Measurements from ENCODE around the gene MPRIP. TPM values are rescaled to one million over a fixed set of nuclear protein-coding genes. Genes with fewer than 3 reads are reported as not detected.

The MPRIP gene
- total and polyA plus RNA-seq, 2 donors (not counting 3 experiments of a cell fraction or from before 2014, with no cell fraction given), result 94.6 to 246 TPM

GRCh38 chr17:17221329-17221728 is 179.1 kb downstream of the MPRIP start:
- BruUV-seq (replicated peaks), result no TSS peak
- peaks cover 20 to 76% of the 10 kb centered on the region in 2 experiments for H3K36me3 ChIP-seq (ENCODE audit: control insufficient read depth in 2 of 2, extremely low read depth in 1 of 2, insufficient read depth in 2 of 2, low read length in 2 of 2)
- H3K27me3 ChIP-seq (ENCODE audit: control insufficient read depth in 2 of 2, insufficient read depth in 2 of 2, low read length in 2 of 2), result no peaks in the 10 kb centered on the region
- no peak overlapping the region for H3K27ac ChIP-seq (ENCODE audit: insufficient read depth, low read depth, low read length)
- CTCF ChIA-PET, result no interaction called here
- H3K4me1 ChIP-seq (ENCODE audit: control insufficient read depth, extremely low read depth, insufficient read depth, low read length), result no peaks in the 10 kb centered on the region
- H3K4me2 ChIP-seq (ENCODE audit: insufficient read depth, low read length), result no peak overlapping the region
- dilution Hi-C loops (cut with MboI; ENCODE audit: extremely low pct_ligation_motif_present, low sequenced_read_pairs), result no loop called here
- POLR2A ChIA-PET, result no interaction called here
- no peaks in the 10 kb centered on the region for H3K79me2 ChIP-seq (ENCODE audit: control insufficient read depth, insufficient read depth, low read length)
- no peak for TF ChIP-seq EZH2 (IDR thresholded peaks at IDR 0.05; ENCODE audit: borderline replicate concordance, low read depth, low read length, severe bottlenecking)
- no peak for TF ChIP-seq CTCF (IDR thresholded peaks at IDR 0.05; ENCODE audit: extremely low read depth in 1 of 2, insufficient read depth in 1 of 2, low read depth in 1 of 2, low read length in 2 of 2)
- TF ChIP-seq MAX (IDR thresholded peaks at IDR 0.05; ENCODE audit: insufficient read depth, insufficient read length), result no peak
- TF ChIP-seq FOS (IDR thresholded peaks at IDR 0.05; ENCODE audit: borderline replicate concordance, insufficient read depth, low read length), result no peak
- TF ChIP-seq POLR2A (IDR thresholded peaks at IDR 0.05; ENCODE audit: low read depth, low read length), result no peak
- TF ChIP-seq GATA2 (IDR thresholded peaks at IDR 0.05; ENCODE audit: insufficient read depth, insufficient read length, low read depth, low read length), result no peak
- no peak for TF ChIP-seq JUN (IDR thresholded peaks at IDR 0.05; ENCODE audit: borderline replicate concordance, insufficient read depth, insufficient read length, low read depth)
- TF ChIP-seq POLR2AphosphoS5 (IDR thresholded peaks at IDR 0.05; ENCODE audit: insufficient read depth, low read depth, low read length), result no peak
- no peak overlapping the region for H3K4me3 ChIP-seq (replicated peaks in 1 of 3; ENCODE audit: insufficient read depth in 1 of 3, low read depth in 1 of 3, low read length in 3 of 3)
- no peaks in the 10 kb centered on the region for H4K20me1 ChIP-seq (replicated peaks; ENCODE audit: control insufficient read depth, extremely low read depth, insufficient read depth, low read length)
- H2AFZ ChIP-seq (ENCODE audit: low read depth, low read length), result no peak overlapping the region
- no peak for FAIRE-seq
- DNase-seq (ENCODE audit: low read depth, low spot score), result no peak
- no peaks in the 10 kb centered on the region for H3K9me3 ChIP-seq (replicated peaks; ENCODE audit: control insufficient read depth, insufficient read depth, low read length)
- intact Hi-C loops (cut with micrococcal nuclease), result no loop called here
- H3K9ac ChIP-seq (replicated peaks; ENCODE audit: extremely low read depth, insufficient read depth, low read length), result no peak overlapping the region
- no peaks in the 10 kb centered on the region for H3K9me1 ChIP-seq (replicated peaks; ENCODE audit: control insufficient read depth, extremely low read depth, insufficient read depth, low read length)

Data from endothelial cell of umbilical vein (primary cell).